Fibroblast of villous mesenchyme (primary cell): Measurements from ENCODE around the gene HHATL. TPM values are rescaled to one million over a fixed set of nuclear protein-coding genes. Genes with fewer than 3 reads are reported as not detected.

ENCODE experiments used
- DNase-seq: peaks from one replicate; pipeline ENCODE4 v3.0.0-alpha.2; 2010; ENCODE audit warnings: low read depth
- H3K4me3 ChIP-seq: 2 replicates; pipeline ENCODE4 v1.5.1; 2011; ENCODE audit warnings: low read depth, mild to moderate bottlenecking, low read length
- CTCF ChIP-seq: IDR thresholded peaks from 2 replicates; pipeline ENCODE4 v1.5.1; 2012; ENCODE audit warnings: low read depth, mild to moderate bottlenecking, low read length; ENCODE audit not compliant: insufficient read depth
- total RNA-seq: library from RNA; depleted of rRNA; stranded (reverse); fragments of >200 nt; gene quantifications from 2 replicates; pipeline ENCODE4 v1.2.3, GENCODE V29; 2012

Gene HHATL
- total RNA-seq, 1 donor, result not detected

- no peak for DNase-seq
- TF ChIP-seq CTCF, result no peak
- H3K4me3 ChIP-seq, result no peak overlapping the region
These were observed 43.0 kb downstream of the HHATL start for GRCh38 chr3:42659451-42660130.

DNA sequence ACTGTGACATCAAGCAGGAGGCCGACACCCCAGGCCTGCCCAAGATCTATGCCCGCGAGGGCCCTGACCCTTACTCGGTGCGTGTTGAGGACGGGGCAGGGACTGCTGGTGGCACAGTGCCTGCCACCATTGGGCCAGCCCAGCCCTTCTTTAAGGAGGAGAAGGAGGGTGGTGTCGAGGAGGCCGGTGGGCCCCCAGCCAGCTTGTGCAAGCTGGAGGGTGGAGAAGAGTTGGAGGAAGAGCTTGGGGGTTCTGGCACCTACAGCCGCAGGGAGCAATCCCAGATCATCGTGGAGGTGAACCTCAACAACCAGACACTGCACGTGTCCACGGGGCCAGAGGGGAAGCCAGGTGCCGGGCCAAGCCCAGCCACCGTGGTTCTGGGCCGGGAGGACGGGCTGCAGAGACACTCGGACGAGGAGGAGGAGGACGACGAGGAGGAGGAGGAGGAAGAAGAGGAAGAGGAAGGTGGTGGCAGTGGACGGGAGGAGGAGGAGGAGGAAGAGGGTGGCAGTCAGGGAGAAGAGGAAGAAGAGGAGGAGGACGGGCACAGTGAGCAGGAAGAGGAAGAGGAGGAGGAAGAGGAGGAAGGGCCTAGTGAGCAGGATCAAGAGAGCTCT, 43.7 kb downstream of the HHATL start:
- no peak for DNase-seq
- TF ChIP-seq CTCF, result no peak

GRCh38 chr3:42658091-42658770, 44.4 kb downstream of the HHATL start:
- H3K4me3 ChIP-seq, result no peak overlapping the region
- TF ChIP-seq CTCF, result no peak
- DNase-seq, result no peak

More for the DNA sequence above, 43.7 kb downstream of the HHATL start:
- no peak overlapping the region for H3K4me3 ChIP-seq

- TF ChIP-seq CTCF, result no peak
- DNase-seq, result no peak
- no peak overlapping the region for H3K4me3 ChIP-seq
These were observed 44.9 kb downstream of the HHATL start for GRCh38 chr3:42657675-42658074.

DNA sequence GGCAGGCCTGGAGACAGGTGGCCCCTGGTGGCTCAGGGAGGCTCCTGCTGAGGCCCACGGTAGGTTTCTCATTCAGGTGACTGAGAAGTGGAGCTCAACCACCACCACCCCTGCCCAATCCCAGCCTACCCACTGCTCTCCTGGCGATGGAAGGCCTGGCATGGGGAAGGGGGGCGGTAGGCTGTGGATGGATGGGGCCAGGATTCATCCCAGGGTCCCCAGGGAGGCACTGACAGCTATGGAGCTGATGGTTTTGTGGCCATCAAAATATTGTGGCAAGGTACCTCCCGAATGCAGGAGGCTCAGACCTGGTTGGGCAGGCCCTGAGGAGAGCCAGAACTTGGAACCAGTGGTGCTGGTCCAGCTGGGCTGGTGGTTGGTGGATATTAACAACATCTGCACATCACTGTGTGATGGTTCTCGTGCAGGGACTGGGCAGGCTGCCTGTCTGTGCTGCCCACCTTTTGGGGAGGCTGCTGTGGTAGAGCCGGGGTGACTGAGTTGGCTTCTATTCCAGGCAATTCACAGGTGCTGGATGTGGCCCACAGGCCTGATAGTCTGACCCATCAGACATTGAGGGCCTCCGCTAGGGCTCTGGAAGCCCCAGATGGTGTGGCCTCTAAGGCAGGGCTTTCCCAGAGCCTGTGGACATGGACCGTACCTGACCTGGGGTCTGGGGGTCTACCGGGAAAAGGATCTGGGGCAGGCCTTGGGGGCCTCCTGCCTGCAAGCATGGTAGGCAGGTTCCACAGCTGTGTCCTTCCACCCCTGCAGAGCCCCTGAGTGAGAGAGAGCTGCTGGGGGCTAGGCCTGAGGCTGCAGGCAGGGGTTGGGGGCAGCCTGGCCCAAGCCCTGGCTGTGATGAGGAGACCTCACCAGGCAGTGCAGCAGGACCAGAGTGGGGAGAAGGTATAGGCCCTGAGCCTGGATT, 45.7 kb downstream of the HHATL start:
- no peak for DNase-seq
- TF ChIP-seq CTCF, result no peak
- H3K4me3 ChIP-seq, result no peak overlapping the region

DNA sequence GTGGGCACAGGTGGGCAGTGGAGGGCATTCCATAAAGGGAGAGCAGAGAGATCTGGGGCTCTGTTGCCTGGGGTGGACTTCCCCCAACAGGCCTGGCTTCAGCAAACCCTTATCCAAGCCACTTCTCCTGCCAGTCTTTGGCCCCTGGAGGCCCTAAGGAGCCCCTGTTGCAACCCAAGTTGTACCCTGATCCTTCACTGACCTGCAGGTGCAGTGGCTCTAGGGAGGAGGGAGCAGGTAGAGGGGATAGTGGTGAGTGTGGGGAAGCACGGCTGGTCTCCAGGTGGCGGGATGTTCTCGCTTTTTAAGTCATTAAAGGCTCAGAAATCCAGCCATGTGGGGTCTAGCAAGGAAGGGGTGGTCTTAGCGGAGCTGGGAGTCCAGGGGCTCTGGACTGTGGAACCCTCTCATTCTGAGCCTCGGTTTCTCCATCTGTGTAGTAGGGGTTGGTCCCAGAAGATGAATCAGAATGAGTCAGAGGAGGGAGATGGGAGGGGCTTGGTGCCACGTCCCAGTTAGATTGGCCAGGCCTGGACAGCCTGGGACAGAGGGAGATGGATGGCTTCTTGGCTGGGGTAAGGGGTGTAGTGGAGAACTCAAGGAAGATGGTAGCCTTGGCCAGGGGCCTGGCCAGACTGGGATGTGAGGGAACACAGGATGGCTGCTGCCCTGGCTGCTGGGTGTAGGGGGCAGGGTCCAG, 46.5 kb downstream of the HHATL start:
- H3K4me3 ChIP-seq, result no peak overlapping the region
- peak; percentile 31 for DNase-seq
- TF ChIP-seq CTCF, result no peak
